ENCODE measurements around the gene STAT4.

STAT4 gene

DNA sequence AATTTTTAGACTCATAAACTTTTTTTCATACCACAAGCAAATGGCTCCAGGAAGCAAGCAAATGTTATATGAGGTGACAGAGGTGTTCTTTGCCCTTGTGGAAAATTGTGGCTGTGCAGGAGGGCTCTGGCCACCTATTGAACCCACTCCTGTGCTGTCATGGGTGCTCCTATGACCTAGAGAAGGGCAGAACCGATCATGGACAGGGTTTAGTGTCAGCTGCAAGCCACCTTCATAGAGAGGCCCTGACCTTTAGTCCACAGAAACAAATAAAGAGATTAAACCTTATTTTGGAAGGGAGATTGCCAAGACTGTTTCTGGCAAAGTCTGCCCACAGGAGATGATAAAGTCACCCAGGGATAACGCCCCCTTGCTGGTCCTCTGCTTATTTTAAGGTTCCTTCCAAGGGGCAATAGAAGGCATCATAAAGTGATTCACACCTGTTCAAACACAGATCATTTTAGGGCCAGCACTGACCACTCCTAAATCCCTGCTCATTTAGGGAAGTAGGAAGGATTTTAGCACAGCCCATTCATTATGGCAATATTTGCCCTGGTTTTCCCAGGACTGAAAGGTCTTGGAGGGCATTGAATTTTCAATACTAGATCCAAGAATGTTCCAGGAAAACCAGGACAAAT, 26.1 kb upstream of the STAT4 start:
- no peak for FAIRE-seq

GRCh38 chr2:191176305-191176704, 25.5 kb upstream of the STAT4 start:
- DNase-seq (ENCODE audit: insufficient read length, low spot score) (no peak), FAIRE-seq (peak; percentile 28)

More for the DNA sequence above, 26.1 kb upstream of the STAT4 start:
- no peak for DNase-seq (ENCODE audit: insufficient read length, low spot score)

DNA sequence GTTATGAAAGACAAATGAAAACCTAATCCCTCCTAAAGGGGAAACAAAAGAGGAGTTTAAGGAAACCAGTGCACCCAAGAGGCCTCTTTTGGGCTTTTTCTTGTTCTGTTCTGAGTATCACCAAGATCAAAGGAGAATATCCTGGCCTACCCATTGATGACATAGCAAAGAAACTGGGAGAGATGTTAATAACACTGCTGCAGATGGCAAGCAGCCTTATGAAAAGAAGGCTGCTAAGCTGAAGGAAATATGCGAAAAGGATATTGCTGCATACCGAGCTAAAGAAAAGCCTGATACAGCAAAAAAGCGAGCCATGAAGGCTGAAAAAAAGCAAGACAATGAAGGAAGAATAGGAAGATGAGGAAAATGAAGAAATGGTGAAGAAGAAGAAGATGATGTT, 23.6 kb upstream of the STAT4 start:
- FAIRE-seq, result no peak
- DNase-seq (ENCODE audit: insufficient read length, low spot score), result no peak

DNA sequence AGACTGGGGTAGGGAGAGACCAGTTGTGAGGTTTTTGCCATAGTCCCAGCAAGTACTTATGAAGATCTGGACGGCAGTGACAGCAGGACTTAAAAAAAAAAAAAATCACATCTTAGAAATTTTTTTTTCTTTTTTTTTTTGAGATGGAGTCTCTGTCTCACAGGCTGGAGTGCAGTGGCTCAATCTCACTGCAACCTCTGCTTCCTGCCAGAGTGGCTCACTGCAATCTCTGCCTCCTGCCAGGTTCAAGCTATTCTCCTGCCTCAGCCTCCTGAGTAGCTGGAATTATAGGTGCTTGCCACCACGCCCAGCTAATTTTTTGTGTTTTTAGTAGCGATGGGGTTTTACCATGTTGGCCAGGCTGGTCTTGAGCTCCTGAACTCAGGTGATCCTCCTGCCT, 22.4 kb upstream of the STAT4 start:
- no peak for FAIRE-seq

DNA sequence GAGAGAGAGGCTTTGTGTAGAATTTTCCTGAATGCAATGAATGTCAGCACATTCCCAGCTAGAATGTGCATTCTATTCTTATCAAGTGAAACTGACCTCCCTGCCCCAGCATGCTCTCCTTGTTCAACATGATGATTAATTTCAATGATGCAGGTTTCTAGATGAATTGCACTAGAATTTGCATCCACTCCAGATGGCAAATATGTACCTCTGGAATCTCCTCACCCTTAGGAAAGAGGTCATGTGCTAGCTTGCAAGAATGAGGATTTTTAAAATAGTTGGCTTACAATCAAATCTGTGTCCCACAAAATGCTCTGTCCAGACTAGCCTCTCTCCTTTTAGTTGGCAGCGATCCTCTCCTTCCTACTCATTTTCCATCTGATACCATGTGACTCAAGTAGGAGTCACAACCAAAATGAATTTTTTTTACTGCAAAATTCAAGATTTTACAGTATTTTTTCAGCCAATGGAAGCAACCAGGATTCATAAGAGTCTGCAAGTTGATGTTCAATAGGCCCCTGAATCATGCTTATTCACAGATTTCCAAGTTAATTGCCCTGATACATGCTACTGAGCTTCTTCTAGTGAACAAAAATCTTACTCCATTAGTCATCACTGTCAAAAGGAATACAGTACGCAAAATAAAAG, 21.0 kb upstream of the STAT4 start:
- DNase-seq (ENCODE audit: insufficient read length, low spot score) (no peak), FAIRE-seq (no peak)

More for the DNA sequence above, 22.4 kb upstream of the STAT4 start:
- DNase-seq (ENCODE audit: insufficient read length, low spot score), result no peak

GRCh38 chr2:191171286-191171685, 20.5 kb upstream of the STAT4 start:
- no peak for DNase-seq (ENCODE audit: insufficient read length, low spot score)
- no peak for FAIRE-seq

GRCh38 chr2:191170773-191171172, 20.0 kb upstream of the STAT4 start:
- DNase-seq (ENCODE audit: insufficient read length, low spot score) (no peak), FAIRE-seq (no peak)

GRCh38 chr2:191170301-191170636, 19.5 kb upstream of the STAT4 start:
- DNase-seq (ENCODE audit: insufficient read length, low spot score) (no peak), FAIRE-seq (no peak)

DNA sequence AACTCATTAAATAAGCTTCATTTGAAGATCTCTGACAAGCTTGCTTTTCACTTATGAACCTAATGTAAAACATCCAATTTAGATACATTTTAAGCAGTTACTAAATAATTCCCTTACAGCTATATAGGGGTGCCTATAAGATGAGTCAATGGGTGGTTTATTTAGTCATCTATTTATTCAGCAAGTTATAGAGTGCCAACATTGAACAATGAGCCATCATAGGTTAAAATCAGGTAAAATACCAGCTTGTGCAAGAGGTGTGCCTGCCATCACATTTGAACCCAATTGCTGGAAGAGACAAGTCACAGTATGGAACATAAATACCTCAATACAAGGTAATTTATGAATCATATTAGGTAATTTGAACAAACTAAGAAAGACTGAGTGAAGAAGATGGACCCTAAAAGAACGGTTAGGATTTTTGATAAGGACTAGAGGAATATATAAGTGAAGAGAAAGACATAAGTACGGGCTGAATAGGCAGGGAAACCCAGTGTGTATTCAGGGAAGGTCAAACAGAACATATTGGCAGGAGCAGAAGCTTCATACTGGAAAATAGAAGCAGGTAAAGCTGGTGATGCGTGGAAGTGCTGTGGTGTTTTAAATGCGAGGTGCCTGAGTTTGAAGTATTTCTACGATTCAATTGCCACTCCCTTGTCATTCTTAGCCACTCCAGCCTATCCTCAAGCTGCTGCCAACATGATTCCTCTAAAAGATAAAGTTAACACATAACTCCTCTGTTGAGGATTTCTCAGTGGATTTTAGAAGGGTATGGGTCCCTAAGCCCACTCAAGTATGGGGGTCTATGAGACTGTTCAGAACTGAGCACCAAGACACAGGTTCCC, 18.9 kb upstream of the STAT4 start:
- no peak for FAIRE-seq
- DNase-seq (ENCODE audit: insufficient read length, low spot score), result no peak

- no peak for FAIRE-seq
- no peak for DNase-seq (ENCODE audit: insufficient read length, low spot score)
These were observed 17.0 kb upstream of the STAT4 start for GRCh38 chr2:191167766-191168165.

DNA sequence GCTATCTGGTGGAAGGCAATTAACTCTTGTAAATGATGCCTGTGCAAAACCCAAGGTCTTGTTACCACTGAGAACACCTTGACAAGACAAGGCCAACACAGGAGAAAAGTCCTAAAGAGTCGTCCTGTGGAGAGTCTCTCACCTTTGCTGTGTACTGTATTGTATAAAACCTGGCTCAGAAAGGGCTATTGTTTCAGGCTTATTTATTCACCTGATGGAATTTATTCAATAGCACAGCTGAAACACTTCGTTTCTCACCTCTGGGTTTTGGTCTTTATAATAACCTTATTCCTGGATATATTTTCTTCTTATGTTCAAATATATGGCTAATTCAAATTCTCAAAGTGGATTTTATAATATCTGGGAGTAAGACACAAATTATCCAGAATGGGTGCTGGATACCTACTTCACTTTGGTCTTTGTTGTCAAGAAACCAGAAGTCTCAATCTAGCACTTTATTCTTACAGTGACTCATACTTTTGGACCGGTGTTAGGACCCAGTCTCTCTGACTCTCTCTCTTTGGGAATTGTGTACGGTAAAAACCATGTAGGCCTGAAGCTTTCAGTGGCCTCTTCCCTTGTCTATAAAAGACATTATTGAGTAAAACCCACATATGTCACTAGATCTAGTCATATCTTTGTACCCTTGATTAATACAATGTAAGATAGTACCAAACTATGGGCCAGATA, 16.1 kb upstream of the STAT4 start:
- DNase-seq (ENCODE audit: insufficient read length, low spot score) (no peak), FAIRE-seq (no peak)

GRCh38 chr2:191166111-191166755, 15.4 kb upstream of the STAT4 start:
- DNase-seq (ENCODE audit: insufficient read length, low spot score) (no peak), FAIRE-seq (no peak)

DNA sequence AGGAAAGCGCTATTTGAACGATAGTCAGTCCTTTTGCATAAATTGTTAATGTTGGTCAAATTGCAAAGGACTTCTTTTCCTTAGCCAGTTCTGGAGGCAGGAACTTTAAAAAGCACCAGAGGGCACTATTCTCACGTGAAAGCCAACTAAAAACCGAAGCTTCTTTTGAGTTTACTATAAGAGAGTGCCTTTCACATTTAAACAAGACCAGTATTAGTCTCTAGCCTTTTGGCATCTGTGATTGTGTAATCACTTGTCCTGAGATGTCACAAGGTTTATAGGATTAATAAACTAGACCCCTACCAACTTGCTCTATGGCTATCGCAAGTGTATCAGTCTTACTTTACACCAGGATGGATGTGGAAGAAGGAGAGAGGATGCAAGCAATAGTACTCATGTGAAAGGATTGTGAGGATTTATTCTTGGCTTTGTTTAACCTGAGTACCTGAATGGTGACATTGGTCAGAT, 14.4 kb upstream of the STAT4 start:
- DNase-seq (ENCODE audit: insufficient read length, low spot score) (no peak), FAIRE-seq (peak; percentile 90)

DNA sequence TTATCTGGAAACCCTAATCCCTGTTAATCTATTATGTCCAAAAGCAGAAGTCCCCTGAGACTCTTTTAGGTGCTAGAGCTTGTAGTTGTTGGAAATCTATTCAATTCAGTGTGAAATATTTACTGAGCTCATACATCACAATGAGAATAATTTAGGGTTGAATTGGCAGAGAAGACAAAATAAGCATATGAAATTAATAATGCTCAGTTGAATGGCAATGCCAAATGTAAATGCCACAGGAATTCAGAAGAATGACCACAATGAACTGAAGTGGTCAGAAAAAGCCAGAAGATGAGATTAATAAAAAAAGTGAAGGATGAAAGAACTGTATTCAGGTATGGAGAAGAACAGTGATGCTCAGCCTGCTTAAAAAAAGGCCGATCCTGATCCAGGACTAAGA, 8.0 kb upstream of the STAT4 start:
- FAIRE-seq, result no peak
- DNase-seq (ENCODE audit: insufficient read length, low spot score), result no peak

DNA sequence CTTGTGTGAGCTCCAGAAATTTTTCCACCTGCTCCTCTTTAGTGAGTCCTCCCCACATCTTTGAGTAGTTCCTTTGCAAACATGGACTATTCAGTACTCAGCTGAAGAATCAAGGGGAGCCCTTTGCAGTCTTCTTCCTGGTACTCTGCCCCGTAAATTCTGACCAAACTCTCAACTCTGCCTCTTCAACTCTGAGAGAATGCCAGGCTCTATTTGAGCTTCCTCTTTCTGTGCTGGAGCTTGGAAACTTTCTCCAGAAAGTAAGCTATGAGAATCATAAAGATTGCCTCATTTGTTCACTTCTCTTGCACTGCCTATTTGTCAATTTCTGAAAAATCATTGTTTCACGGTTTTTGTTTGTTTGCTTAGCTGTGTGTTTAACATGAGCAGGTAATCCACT, 7.4 kb upstream of the STAT4 start:
- no peak for FAIRE-seq
- no peak for DNase-seq (ENCODE audit: insufficient read length, low spot score)

DNA sequence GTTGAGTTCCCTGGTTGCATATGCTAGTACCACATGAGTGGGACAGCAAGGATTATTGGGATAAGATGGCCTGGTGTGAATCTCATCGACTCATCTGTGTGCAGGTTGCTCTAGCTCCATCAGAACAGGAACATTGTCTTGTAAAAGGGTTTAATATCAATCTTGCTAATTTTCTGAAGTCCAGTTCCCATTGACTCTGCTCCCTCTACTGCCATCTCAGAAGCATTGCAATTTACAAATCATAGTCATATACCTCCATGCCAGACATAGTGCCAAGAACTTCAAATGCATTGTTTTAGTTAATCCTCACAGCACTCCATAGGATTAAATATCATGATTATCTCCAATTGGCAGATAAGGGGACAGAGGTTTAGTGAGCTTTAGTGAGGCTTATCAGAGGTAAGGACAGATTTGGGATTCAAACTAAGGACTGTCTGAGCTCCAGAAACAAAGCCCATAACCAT, 4.8 kb upstream of the STAT4 start:
- FAIRE-seq, result peak; percentile 92

DNA sequence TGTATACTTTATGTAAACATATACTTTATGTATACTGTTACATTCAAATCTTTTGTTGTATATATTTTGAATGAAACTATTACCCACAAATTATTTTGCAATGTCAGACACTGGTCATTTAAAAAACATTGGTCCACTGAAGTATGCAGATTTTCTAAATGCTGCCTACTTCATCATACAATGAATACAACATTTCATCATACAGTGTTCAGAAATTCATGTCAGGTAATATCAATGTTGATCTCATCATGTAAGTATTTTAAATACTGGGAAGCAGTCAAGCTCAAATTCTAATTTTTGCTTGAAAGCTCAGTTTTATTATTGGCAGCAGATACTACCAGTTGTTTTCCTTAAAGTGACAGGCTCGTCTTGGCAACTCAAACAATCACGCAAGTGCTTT, 2.9 kb upstream of the STAT4 start:
- no peak for DNase-seq (ENCODE audit: insufficient read length, low spot score)
- no peak for FAIRE-seq

More for the DNA sequence above, 4.8 kb upstream of the STAT4 start:
- DNase-seq (ENCODE audit: insufficient read length, low spot score), result no peak

GRCh38 chr2:191152482-191153240, 1.9 kb upstream of the STAT4 start:
- FAIRE-seq (no peak), DNase-seq (ENCODE audit: insufficient read length, low spot score) (no peak)

DNA sequence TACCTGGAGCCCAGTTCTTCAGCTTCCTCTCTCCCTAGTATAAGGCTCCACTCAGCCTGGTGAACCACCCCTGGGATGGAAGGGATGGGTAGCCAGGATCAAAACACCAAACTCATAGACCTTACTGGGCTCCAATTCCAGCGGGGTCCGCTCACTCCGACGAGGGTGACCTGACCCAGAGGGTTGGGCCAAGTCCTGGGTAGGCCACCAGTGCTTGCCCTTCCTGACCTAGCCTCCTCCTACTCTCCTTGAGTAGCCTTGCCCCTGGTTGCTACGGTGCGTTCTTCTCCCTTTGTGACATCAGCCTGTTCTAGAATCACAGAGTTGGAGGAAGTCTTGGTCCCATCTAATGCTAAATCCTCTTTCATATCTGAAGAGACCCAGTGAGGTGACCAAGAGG, 537 bp upstream of the STAT4 start:
- FAIRE-seq, result no peak
- no peak for DNase-seq (ENCODE audit: insufficient read length, low spot score)

DNA sequence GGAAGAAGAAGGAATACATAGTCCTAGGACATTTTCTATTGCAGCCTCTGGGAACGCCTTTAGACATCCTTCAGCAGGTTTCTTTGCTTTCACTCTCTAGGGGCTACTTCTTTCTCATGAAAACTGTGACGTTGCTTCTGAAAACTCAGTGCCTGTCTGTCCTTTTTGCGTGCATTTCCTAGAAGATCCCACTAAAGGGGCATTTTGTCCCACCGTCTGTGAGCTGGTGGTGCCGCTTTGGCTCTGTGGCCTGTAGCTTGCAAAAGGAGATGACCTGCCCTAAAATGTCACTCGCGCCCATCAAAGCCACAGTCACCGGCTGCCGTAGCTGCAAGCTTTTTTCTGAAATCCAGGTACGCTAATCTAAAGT, 579 bp downstream of the STAT4 start:
- FAIRE-seq, result peak; percentile 78
- no peak for DNase-seq (ENCODE audit: insufficient read length, low spot score)

Data from GM19239 (cell line).